Esophagus muscularis mucosa (tissue), 3 donors: ENCODE data around the gene ABHD18.
"Not testable (repeated sequence)": the region's sequence is repeated elsewhere in the genome, so short reads cannot be mapped to it uniquely, and the experiment has no call there.

Experiments
- CTCF ChIP-seq, 3 experiments: fragments of 200-600 bp in 2 of 3; fragments of 450-650 bp in 1 of 3; sonication (generic) in 2 of 3; IDR thresholded peaks; one replicate each; pipeline ENCODE4 v1.5.1; 2017 to 2019; ENCODE audit warnings: antibody characterized with exemption in 3 of 3, mild to moderate bottlenecking in 2 of 3, moderate library complexity in 1 of 3
- EP300 ChIP-seq: sonication (generic); formaldehyde crosslinking; IDR thresholded peaks from one replicate; pipeline ENCODE4 v1.6.1; 2017; ENCODE audit warnings: antibody characterized with exemption

- TF ChIP-seq CTCF (IDR thresholded peaks at IDR 0.05); EP300: not testable (repeated sequence)
These were observed 81.8 kb downstream of the ABHD18 start for GRCh38 chr4:128047019-128047418.
